ENCODE data around the gene SEPTIN6. TPM values are rescaled to one million over a fixed set of nuclear protein-coding genes. Genes with fewer than 3 reads are reported as not detected.
A peak's percentile ranks its signal among the peaks of the same experiment; 100 is the strongest.

SEPTIN6 gene
- total RNA-seq, 1 experiment from 2014 or later: 62.9 TPM

DNA sequence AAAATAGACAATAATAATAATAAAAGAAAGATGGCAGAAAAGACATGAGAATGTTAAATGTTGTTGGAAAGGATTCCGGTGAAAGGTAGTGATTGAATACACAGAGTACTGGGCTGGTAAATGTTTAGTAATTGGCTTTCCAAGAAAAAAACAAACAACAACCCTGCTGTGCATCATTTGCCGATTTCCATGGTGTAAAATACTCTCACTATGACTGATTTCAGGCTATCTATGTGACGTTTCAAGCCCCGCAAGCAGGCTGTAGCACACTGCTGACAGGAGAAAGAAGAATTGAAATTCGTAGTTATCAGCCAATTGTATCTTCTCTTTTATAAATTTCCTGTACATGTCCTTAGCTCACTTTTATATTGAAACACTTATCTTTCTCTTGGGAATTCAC, 13.6 kb upstream of the SEPTIN6 start (continued):
- TF ChIP-seq, protein P1, sequence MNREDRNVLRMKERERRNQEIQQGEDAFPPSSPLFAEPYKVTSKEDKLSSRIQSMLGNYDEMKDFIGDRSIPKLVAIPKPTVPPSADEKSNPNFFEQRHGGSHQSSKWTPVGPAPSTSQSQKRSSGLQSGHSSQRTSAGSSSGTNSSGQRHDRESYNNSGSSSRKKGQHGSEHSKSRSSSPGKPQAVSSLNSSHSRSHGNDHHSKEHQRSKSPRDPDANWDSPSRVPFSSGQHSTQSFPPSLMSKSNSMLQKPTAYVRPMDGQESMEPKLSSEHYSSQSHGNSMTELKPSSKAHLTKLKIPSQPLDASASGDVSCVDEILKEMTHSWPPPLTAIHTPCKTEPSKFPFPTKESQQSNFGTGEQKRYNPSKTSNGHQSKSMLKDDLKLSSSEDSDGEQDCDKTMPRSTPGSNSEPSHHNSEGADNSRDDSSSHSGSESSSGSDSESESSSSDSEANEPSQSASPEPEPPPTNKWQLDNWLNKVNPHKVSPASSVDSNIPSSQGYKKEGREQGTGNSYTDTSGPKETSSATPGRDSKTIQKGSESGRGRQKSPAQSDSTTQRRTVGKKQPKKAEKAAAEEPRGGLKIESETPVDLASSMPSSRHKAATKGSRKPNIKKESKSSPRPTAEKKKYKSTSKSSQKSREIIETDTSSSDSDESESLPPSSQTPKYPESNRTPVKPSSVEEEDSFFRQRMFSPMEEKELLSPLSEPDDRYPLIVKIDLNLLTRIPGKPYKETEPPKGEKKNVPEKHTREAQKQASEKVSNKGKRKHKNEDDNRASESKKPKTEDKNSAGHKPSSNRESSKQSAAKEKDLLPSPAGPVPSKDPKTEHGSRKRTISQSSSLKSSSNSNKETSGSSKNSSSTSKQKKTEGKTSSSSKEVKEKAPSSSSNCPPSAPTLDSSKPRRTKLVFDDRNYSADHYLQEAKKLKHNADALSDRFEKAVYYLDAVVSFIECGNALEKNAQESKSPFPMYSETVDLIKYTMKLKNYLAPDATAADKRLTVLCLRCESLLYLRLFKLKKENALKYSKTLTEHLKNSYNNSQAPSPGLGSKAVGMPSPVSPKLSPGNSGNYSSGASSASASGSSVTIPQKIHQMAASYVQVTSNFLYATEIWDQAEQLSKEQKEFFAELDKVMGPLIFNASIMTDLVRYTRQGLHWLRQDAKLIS (CRISPR knock-in tag; IDR thresholded peaks at IDR 0.05; ENCODE audit: borderline replicate concordance): no peak
- TF ChIP-seq ARID4B (CRISPR knock-in tag; IDR thresholded peaks at IDR 0.05; ENCODE audit: borderline replicate concordance): no peak

DNA sequence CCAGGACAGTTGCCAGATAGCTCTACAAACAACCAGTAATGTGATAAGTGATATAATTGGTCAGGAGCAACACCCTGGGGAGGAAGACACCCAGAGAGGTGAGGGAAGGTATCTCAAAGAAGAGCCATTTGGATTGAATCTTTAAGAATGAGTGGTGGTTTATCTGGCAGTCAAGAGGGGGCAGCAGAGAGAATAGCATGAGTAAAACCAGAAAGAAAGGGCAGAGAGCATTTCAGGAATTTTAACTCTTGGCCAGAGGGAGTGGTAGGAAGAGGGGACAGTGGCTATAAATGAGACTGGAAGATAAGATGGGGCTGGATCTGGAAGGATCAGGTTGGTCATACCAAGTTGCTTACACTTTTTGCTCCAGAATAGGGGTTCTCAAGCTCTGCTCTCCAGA, 5.9 kb upstream of the SEPTIN6 start:
- Mint-ChIP-seq H3K4me3 (no peak overlapping the region), H3K27ac (no peak overlapping the region), H3K9me3 (no peaks in the 10 kb centered on the region), H3K36me3 (no peaks in the 10 kb centered on the region), H3K4me1 (peaks cover 34% of the 10 kb centered on the region), H3K27me3 (ENCODE audit: low read depth) (peaks cover 6% of the 10 kb centered on the region)
- ATAC-seq (peak; percentile 67), DNase-seq (ENCODE audit: low spot score) (no peak)
- no peak for TF ChIP-seq ATF6 (CRISPR knock-in tag; IDR thresholded peaks at IDR 0.05)
- no peak for TF ChIP-seq ZNF219 (CRISPR knock-in tag; IDR thresholded peaks at IDR 0.05; ENCODE audit: borderline replicate concordance)
- TF ChIP-seq GABPB1 (CRISPR knock-in tag; IDR thresholded peaks at IDR 0.05): no peak
- TF ChIP-seq IRF2 (CRISPR knock-in tag; IDR thresholded peaks at IDR 0.05; ENCODE audit: borderline replicate concordance, low read depth): no peak
- no peak for TF ChIP-seq NR2C2 (CRISPR knock-in tag; IDR thresholded peaks at IDR 0.05)
- TF ChIP-seq CREB1 (CRISPR knock-in tag; IDR thresholded peaks at IDR 0.05): no peak
- POLR2A ChIA-PET: no interaction called here
- CTCF ChIA-PET: no interaction called here

GRCh38 chrX:119696251-119696890, 3.4 kb upstream of the SEPTIN6 start:
- H3K4me1 Mint-ChIP-seq: peaks cover 39% of the 10 kb centered on the region
- no peaks in the 10 kb centered on the region for H3K36me3 Mint-ChIP-seq
- CTCF ChIA-PET: interaction anchor here (0.5 to 0.8 kb wide), 2 partner anchors 33 to 191 kb away, joined by 3 to 4 read pairs; no protein-coding TSS in a partner anchor
- DNase-seq (ENCODE audit: low spot score) (no peak), ATAC-seq (no peak)
- peaks cover 7% of the 10 kb centered on the region for H3K27me3 Mint-ChIP-seq (ENCODE audit: low read depth)
- H3K4me3 Mint-ChIP-seq: no peak overlapping the region
- no peak for TF ChIP-seq ZNF512 (CRISPR knock-in tag; IDR thresholded peaks at IDR 0.05; ENCODE audit: borderline replicate concordance)
- TF ChIP-seq PRRX2 (CRISPR knock-in tag; IDR thresholded peaks at IDR 0.05): no peak
- TF ChIP-seq ZNF396 (CRISPR knock-in tag; IDR thresholded peaks at IDR 0.05; ENCODE audit: borderline replicate concordance): no peak
- no peak for TF ChIP-seq SMAD3 (CRISPR knock-in tag; IDR thresholded peaks at IDR 0.05; ENCODE audit: borderline replicate concordance)
- TF ChIP-seq GTF2I (CRISPR knock-in tag; conservative IDR thresholded peaks at IDR 0.05): no peak
- TF ChIP-seq, protein P2, sequence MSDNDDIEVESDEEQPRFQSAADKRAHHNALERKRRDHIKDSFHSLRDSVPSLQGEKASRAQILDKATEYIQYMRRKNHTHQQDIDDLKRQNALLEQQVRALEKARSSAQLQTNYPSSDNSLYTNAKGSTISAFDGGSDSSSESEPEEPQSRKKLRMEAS (CRISPR knock-in tag; IDR thresholded peaks at IDR 0.05): no peak
- peak overlapping the region; percentile 86 for H3K27ac Mint-ChIP-seq
- POLR2A ChIA-PET: no interaction called here
- H3K9me3 Mint-ChIP-seq: no peaks in the 10 kb centered on the region
